IPS DF 6.9 (cell line): ENCODE measurements around the gene HSFX4.
"Not testable (repeated sequence)": the region's sequence is repeated elsewhere in the genome, so short reads cannot be mapped to it uniquely, and the experiment has no call there.

Source experiments
- DNase-seq: peaks from one replicate; pipeline ENCODE4 v3.0.0-alpha.2; 2013; ENCODE audit warnings: low read depth, low spot score
- H3K27ac ChIP-seq: one replicate; pipeline ENCODE4 v1.5.1; 2013; ENCODE audit warnings: low read length, control low read depth
- H3K27me3 ChIP-seq: 2 replicates; pipeline ENCODE4 v1.6.1; 2013; ENCODE audit warnings: mild to moderate bottlenecking, low read length; ENCODE audit not compliant: control insufficient read depth, insufficient read depth
- H3K36me3 ChIP-seq: 2 replicates; pipeline ENCODE4 v1.6.1; 2013; ENCODE audit warnings: low read length; ENCODE audit not compliant: control insufficient read depth, insufficient read depth
- H3K4me1 ChIP-seq: 2 replicates; pipeline ENCODE4 v1.6.1; 2013; ENCODE audit warnings: low read length; ENCODE audit not compliant: control insufficient read depth, insufficient read depth
- H3K4me3 ChIP-seq: 2 replicates; pipeline ENCODE4 v1.5.1; 2013; ENCODE audit warnings: mild to moderate bottlenecking, low read length
- H3K9me3 ChIP-seq: 2 replicates; pipeline ENCODE4 v1.6.1; 2013; ENCODE audit warnings: low read length, inconsistent platforms; ENCODE audit not compliant: control insufficient read depth, insufficient read depth
- WGBS: extraction: QIAGEN DNeasy Blood & Tissue Kit; methylation state at CpG from one replicate; pipeline ENCODE4 v1.1.7; 2013; ENCODE audit warnings: mixed read lengths, missing lambda C conversion rate; ENCODE audit not compliant: insufficient read length, insufficient coverage; 5-methylcytosine and 5-hydroxymethylcytosine counted together

Gene HSFX4

DNA sequence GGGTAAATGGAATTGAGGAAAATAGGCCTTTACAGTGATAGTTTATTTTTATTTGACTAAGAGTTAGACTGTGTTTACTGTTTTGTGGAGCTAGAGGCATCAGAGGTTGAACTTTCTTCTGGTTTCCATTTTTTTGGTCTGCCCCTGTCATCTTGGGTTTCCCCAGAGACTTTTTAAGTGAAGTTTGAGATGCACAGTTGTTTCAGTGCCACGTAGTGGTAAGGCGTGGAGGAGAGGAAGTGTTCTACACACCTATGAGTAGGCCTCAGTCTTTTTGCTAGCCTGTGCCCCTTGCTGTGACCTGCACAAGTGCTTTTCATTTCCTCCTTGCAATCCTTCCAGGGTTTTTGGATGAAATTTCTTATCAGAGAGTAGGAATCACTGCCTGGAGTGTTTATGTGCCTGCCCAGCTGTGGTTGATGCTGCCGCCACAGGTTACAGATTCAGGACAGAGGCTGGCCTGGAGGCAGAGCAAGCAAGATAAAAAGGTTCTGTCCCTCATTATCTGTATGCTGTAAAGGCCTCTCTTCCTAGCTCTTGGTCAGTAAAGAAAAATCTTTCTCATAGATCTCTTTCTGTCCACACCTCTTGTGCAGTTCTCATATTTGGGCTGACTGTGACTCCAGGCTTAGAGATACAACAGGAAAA lies 12.5 kb upstream of the HSFX4 start:
- H3K27me3 ChIP-seq = no peaks in the 10 kb centered on the region
- no peaks in the 10 kb centered on the region for H3K9me3 ChIP-seq
- no peaks in the 10 kb centered on the region for H3K36me3 ChIP-seq
- H3K4me3 ChIP-seq = no peak overlapping the region
- H3K27ac ChIP-seq = no peak overlapping the region
- DNase-seq = no peak
- H3K4me1 ChIP-seq = no peaks in the 10 kb centered on the region
- WGBS = no CpG with 5 or more reads among the region's 3 CpGs

DNA sequence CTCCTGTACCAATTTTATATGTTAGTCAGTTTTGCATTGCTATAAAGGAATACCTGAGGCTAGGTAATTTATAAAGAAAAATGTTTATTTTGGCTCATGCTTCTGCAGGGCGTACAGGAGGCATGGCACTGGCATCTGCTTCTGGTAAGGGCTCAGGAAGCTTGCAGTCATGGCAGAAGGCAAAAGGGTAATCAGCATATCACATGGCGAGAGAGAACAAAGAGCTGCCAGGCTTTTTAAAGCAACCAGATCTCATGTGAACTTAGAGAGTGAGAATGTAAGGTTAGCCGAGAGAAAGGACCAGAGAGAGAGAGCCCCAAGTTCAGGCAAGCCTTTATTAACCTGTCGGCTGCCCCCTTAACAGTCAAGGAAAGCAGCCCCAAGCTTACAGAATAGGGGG lies 5.5 kb upstream of the HSFX4 start:
- H3K27ac ChIP-seq, H3K36me3 ChIP-seq, H3K9me3 ChIP-seq, H3K4me3 ChIP-seq, DNase-seq, H3K4me1 ChIP-seq, H3K27me3 ChIP-seq: not testable (repeated sequence)
- WGBS = no CpG with 5 or more reads among the region's 4 CpGs

DNA sequence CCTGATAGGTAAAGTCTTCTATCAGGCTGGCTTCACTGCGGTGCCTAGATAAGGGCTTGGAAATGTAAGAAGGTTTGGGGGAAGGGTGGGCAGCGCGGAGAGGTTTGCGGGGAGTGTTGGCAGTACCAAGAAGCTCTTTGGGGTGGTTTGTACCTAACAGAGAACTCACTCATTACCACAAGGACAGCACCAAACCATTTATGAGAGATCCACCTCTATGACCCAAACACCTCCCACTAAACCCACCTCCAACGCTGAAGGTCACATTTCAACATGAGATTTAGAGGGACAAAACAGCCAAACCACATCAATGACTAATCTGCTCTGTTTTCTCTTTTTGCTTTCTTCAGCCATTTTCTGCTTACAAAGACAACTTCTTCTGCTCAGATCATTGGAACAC lies 4.9 kb upstream of the HSFX4 start:
- H3K4me1 ChIP-seq, H3K9me3 ChIP-seq, H3K27me3 ChIP-seq, H3K27ac ChIP-seq, DNase-seq, H3K4me3 ChIP-seq, H3K36me3 ChIP-seq: not testable (repeated sequence)
- WGBS = no CpG with 5 or more reads among the region's 5 CpGs

DNA sequence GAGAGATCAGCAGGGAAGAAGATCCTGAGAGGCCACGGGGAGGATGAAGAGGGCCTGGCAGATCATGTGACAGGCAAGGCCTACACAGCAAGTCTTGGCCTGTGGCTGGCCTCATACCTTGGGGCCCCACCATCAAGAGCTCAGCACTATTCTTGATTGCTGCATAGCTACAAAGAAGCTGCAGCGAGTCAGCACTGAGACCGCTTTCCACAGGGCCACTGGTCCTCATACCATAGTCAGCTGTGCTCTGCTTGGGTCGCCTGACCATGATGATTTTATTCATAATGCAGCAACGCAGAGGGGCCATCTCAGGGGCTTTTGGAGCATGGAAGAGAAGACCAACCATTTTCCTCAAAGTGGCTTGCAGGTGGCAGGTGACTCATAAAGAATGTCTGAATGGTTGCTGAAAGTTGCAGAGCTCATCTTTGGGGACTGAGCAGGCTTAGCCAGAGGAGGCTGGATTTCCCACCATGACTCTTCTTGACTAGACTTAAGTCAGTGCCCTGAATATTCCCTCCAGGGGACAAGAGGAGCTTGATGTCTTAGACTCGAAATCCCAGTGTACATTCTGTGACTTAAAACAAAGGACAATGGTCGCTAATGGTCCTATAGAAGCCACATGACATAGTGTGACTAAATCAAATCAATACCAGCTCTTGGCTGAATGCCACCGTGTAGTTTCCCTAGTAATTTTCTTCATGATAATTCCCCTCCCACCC lies 2.0 kb upstream of the HSFX4 start:
- H3K4me1 ChIP-seq, DNase-seq, H3K27ac ChIP-seq, H3K27me3 ChIP-seq, H3K4me3 ChIP-seq, H3K36me3 ChIP-seq, H3K9me3 ChIP-seq: not testable (repeated sequence)
- no CpG with 5 or more reads among the region's 8 CpGs for WGBS

DNA sequence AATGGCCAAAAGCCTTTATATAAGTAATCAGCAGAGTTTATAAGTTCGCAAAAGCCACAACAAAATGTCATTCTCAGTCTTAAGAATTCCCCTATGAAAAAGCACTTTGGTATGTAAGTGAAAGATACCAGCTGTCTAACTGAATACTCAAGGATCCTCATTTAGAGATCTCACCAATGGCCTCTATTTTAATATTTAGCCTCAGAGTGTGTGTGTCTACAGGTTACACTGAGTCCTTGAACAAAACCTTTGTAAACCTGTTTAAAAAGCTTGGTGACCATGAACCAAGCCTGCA lies 1.5 kb upstream of the HSFX4 start:
- WGBS = no CpG with 5 or more reads among the region's 1 CpG
- H3K9me3 ChIP-seq, H3K4me1 ChIP-seq, H3K27me3 ChIP-seq, H3K27ac ChIP-seq, DNase-seq, H3K36me3 ChIP-seq, H3K4me3 ChIP-seq: not testable (repeated sequence)

DNA sequence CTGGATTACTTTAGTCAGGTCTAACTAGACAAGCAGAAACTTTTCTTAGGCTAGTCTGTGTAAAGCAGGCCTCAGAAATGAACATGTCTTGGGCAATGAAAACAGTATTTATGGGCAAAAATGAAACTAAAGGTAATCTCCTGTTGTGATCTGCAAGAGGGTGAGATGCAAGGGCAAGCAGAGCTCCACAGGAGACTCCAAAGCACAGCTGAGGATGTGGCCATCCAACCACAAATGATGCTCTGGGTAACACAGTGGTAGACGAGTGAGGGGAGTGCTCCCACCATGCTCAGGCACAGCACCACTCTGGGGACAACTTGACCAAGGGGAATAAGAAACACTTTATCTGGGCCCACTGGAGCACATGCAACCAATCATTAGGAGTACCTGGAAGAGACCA lies 738 bp upstream of the HSFX4 start:
- DNase-seq, H3K36me3 ChIP-seq, H3K27me3 ChIP-seq, H3K4me1 ChIP-seq, H3K4me3 ChIP-seq, H3K9me3 ChIP-seq, H3K27ac ChIP-seq: not testable (repeated sequence)
- no CpG with 5 or more reads among the region's 1 CpG for WGBS

DNA sequence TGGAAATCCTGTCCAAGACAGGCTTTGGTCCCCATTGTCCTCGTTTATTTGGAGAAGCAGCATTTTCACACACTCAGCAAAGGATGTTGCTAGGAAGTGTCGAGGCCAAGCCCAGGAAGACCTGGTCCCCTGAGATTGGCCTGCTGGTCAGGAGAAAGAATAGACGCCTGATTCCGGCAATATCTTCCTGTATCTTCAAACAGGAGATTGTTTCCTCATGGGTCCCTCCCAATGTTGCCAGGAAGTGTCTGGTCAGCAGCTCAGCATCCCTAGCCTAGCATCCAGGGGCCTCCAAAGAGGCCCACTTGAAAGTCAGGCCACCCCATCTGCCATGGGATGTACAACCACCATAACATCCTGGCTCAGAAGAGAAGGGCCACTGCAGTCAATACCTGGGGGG lies 2.0 kb downstream of the HSFX4 start:
- no CpG with 5 or more reads among the region's 4 CpGs for WGBS

DNA sequence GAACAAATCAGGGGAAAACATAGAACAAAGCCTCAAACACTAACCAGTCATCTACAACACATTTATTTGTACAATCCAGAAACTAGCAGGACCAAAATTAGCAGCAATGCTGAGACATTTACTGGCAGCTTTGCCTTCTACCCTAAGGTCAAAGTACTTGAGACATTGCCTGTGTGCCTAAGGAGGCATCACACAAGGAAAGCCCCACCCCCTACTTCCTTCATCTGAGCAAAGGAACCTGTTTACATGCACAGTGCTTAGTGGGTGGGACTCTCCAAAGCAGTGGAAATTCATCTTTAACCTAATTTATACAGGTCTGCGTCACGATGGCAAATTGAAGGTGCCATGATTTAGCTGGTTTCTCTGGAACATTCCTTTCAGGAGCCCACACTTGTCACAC lies 2.8 kb downstream of the HSFX4 start:
- DNase-seq, H3K4me3 ChIP-seq, H3K4me1 ChIP-seq, H3K27ac ChIP-seq, H3K27me3 ChIP-seq, H3K36me3 ChIP-seq, H3K9me3 ChIP-seq: not testable (repeated sequence)
- WGBS = no CpG with 5 or more reads among the region's 2 CpGs

More for the DNA sequence above, 2.0 kb downstream of the HSFX4 start:
- H3K27me3 ChIP-seq, H3K9me3 ChIP-seq, H3K4me1 ChIP-seq, H3K36me3 ChIP-seq, DNase-seq, H3K4me3 ChIP-seq, H3K27ac ChIP-seq: not testable (repeated sequence)

DNA sequence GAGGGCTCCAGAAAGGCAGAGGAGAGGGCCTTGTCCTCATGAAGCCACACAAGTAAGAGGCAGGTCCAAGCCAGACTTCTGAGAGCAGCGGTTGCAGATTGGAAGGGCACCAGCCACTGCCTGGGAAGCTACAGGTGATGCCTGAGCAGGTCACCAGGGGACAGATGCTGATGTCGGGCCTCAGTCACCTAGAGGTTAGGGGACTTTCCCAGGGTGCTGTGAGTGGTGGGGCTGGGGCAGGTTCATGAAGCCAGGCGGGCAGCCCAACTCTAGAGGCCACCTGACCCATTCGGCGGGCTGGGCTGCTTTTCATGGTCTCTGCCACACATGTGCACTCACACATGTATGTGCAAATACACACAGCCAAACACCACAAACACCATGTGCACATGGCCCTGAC lies 3.6 kb downstream of the HSFX4 start:
- not testable (repeated sequence) for H3K4me1 ChIP-seq, H3K36me3 ChIP-seq, H3K4me3 ChIP-seq, H3K27me3 ChIP-seq, H3K27ac ChIP-seq, H3K9me3 ChIP-seq, DNase-seq
- no CpG with 5 or more reads among the region's 5 CpGs for WGBS

DNA sequence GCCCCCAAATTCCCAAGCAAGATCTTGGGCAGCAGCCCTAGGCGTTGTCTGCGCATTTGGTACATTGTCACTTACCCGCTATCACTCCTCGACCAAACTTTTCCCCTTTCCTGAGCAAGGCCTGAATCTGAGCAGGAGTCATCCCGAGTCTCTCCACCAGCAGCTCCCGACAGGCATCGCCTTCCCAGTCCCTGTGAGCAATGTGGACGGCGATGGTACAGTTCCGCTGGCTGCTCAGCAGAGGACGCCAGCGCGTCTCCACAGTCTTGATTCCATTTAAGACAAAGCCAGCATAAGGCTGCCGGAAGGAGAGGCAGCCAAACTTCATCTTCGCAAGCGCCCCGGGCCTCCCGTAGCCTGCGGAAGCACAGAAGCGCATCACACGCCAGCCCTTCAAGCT lies 4.2 kb downstream of the HSFX4 start:
- not testable (repeated sequence) for H3K4me3 ChIP-seq, H3K4me1 ChIP-seq, DNase-seq, H3K27me3 ChIP-seq, H3K36me3 ChIP-seq, H3K27ac ChIP-seq, H3K9me3 ChIP-seq
- WGBS = no CpG with 5 or more reads among the region's 21 CpGs

DNA sequence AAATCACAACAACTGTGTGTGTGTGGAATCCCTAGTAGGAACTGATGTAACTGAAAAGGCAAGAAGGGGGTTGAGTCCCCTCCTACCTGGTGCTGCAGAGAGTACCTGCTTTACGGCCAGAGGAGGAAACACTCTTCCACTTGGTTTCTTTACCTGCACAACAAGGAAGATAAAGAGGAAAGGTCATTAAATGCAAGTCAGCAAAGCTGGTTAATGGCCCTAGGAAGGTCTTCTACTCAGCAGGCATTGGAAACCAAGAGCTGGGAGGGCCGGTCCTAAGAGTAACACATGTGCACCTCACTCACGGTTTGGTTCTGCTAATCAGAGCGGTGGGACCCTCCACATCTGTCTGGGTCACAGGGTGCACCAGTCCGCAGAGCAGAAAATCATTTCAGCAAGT lies 8.0 kb downstream of the HSFX4 start:
- not testable (repeated sequence) for H3K9me3 ChIP-seq, H3K4me1 ChIP-seq, H3K27me3 ChIP-seq, H3K27ac ChIP-seq, H3K36me3 ChIP-seq, DNase-seq
- WGBS = no CpG with 5 or more reads among the region's 5 CpGs
- H3K4me3 ChIP-seq = peak overlapping the region; percentile 61; the same call in 1 of the 2 replicates
